ENCODE measurements around the gene EMID1. TPM values are rescaled to one million over a fixed set of nuclear protein-coding genes. Genes with fewer than 3 reads are reported as not detected.

EMID1 gene
- total and polyA plus RNA-seq, 10 donors = 18.5 to 90.3 (median 61.2) TPM

GRCh38 chr22:29259253-29259899, 53.7 kb downstream of the EMID1 start:
- WGBS, 5 donors = 82 to 90% (median 88%) methylated on average over 10 to 11 of the region's 11 CpGs
- Histone ChIP-seq H3K4me1 (peaks cover 0 to 18% (median 4%) of the 10 kb centered on the region in 6 donors), H3K9me3 (no peaks in the 10 kb centered on the region), H3K36me3 (peaks cover 0 to 79% (median 4%) of the 10 kb centered on the region in 6 donors), H3K4me3 (no peak overlapping the region), H3K27me3 (replicated peaks in 1 of 7) (no peaks in the 10 kb centered on the region), H3K27ac (no peak overlapping the region)
- intact Hi-C loops (cut with DNase I; ENCODE audit: low total_unique reads) = no loop called here
- DNase-seq = no peak
- TF ChIP-seq POLR2A (IDR thresholded peaks at IDR 0.05) (no peak), POLR2AphosphoS5 (IDR thresholded peaks at IDR 0.05) (no peak), CTCF (IDR thresholded peaks at IDR 0.05 in 8 of 11, conservative IDR thresholded peaks at IDR 0.05 in 3 of 11) (peak in 1 of 11 experiments; percentile 14)

GRCh38 chr22:29260031-29260560, 54.4 kb downstream of the EMID1 start:
- no peaks in the 10 kb centered on the region for H3K27me3 ChIP-seq (replicated peaks in 1 of 7)
- H3K4me3 ChIP-seq = no peak overlapping the region
- H3K4me1 ChIP-seq = peaks cover 0 to 18% (median 4%) of the 10 kb centered on the region in 6 donors
- peak; percentile 76 for DNase-seq
- H3K36me3 ChIP-seq = peaks cover 0 to 79% (median 4%) of the 10 kb centered on the region in 6 donors
- no peaks in the 10 kb centered on the region for H3K9me3 ChIP-seq
- 88 to 95% (median 91%) methylated on average over 4 to 13 of the region's 13 CpGs for WGBS, 5 donors
- TF ChIP-seq CTCF (IDR thresholded peaks at IDR 0.05 in 8 of 11, conservative IDR thresholded peaks at IDR 0.05 in 3 of 11) (no peak), POLR2AphosphoS5 (IDR thresholded peaks at IDR 0.05) (peak in 2 of 3 donors; percentile 5 to 61)
- H3K27ac ChIP-seq = peak overlapping the region in 1 of 8 donors; percentile 24
- intact Hi-C loops (cut with DNase I; ENCODE audit: low total_unique reads) = no loop called here

- 79 to 91% (median 85%) methylated on average over 4 to 17 of the region's 17 CpGs for WGBS, 5 donors
- TF ChIP-seq POLR2AphosphoS5 (IDR thresholded peaks at IDR 0.05) (peak; percentile 28 to 64 (median 61)), CTCF (IDR thresholded peaks at IDR 0.05 in 8 of 11, conservative IDR thresholded peaks at IDR 0.05 in 3 of 11) (no peak)
- Histone ChIP-seq H3K36me3 (peaks cover 0 to 79% (median 5%) of the 10 kb centered on the region in 6 donors), H3K27me3 (replicated peaks in 1 of 7) (no peaks in the 10 kb centered on the region), H3K4me3 (no peak overlapping the region), H3K27ac (peak overlapping the region in 2 of 8 donors; percentile 3 to 24), H3K9me3 (no peaks in the 10 kb centered on the region), H3K4me1 (peaks cover 0 to 23% (median 7%) of the 10 kb centered on the region in 6 donors)
- peak; percentile 74 for DNase-seq
- intact Hi-C loops (cut with DNase I; ENCODE audit: low total_unique reads) = no loop called here
Observed at GRCh38 chr22:29260601-29261315, 55.1 kb downstream of the EMID1 start.

GRCh38 chr22:29263791-29264276, 58.1 kb downstream of the EMID1 start:
- TF ChIP-seq CTCF (IDR thresholded peaks at IDR 0.05 in 8 of 11, conservative IDR thresholded peaks at IDR 0.05 in 3 of 11) (no peak), POLR2AphosphoS5 (IDR thresholded peaks at IDR 0.05) (peak; percentile 55 to 69 (median 64))
- intact Hi-C loops (cut with DNase I; ENCODE audit: low total_unique reads) = no loop called here
- DNase-seq = peak; percentile 77
- H3K27ac ChIP-seq = peak overlapping the region in 4 of 8 donors; percentile 3 to 40 (median 26)
- 66 to 81% (median 79%) methylated on average over 10 to 14 of the region's 14 CpGs for WGBS, 5 donors
- H3K4me1 ChIP-seq = peaks cover 13 to 35% (median 22%) of the 10 kb centered on the region in 6 donors
- H3K4me3 ChIP-seq = no peak overlapping the region
- H3K27me3 ChIP-seq (replicated peaks in 1 of 7) = no peaks in the 10 kb centered on the region
- H3K9me3 ChIP-seq = no peaks in the 10 kb centered on the region
- H3K36me3 ChIP-seq = peaks cover 0 to 67% (median 5%) of the 10 kb centered on the region in 6 donors

Measured in spleen (tissue), 11 donors.